Activated CD4-positive, CD25-positive, alpha-beta regulatory T cell (primary cell): ENCODE measurements around the gene MYORG.
"Not testable (repeated sequence)": the region's sequence is repeated elsewhere in the genome, so short reads cannot be mapped to it uniquely, and the experiment has no call there.

ENCODE experiments used
- DNase-seq, 4 experiments: peaks; one replicate each; lab custom pipeline; 2025; lab: John Stamatoyannopoulos, UW

MYORG gene

DNA sequence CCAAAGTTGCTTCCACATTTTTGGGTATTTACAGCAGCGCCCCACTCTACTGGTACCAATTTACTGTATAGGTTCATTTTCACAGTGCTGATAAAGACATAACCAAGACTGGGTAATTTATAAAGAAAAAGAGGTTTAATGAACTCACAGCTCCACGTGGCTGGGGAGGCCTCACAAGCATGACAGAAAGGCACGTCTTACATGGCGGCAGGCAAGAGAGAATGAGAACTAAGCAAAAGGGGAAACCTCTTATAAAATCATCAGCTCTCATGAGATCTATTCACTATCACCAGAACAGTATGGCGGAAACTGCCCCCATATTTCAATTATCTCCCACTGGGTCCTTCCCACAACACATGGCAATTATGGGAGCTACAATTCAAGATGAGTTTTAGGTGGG is 7.9 kb downstream of the MYORG start:
- DNase-seq, result not testable (repeated sequence)

DNA sequence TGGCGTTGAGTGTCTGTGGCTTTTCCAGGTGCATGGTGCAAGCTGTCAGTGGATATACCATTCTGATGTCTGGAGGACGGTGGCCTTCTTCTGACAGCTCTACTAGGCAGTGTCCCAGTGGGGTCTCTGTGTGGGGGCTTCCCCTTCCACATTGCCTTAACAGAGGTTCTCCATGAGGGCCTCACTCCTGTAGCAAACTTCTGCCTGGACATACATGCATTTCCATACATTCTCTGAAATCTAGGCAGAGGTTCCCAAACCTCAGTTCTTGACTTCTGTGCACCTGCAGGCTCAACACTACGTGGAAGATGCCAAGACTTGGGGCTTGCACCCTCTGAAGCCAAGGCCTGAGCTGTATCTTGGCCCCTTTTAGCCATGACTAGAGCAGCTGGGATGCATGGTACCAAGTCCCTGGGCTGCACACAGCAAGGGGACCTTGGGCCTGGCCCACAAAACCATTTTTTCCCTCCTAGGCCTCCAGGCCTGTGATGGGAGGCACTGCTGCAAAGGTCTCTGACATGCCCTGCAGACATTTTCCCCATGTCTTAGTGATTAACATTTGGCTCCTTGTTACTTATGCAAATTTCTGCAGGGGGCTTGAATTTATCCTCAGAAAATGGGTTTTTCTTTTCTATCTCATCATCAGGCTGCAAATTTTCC is 8.8 kb downstream of the MYORG start:
- DNase-seq, result not testable (repeated sequence)

DNA sequence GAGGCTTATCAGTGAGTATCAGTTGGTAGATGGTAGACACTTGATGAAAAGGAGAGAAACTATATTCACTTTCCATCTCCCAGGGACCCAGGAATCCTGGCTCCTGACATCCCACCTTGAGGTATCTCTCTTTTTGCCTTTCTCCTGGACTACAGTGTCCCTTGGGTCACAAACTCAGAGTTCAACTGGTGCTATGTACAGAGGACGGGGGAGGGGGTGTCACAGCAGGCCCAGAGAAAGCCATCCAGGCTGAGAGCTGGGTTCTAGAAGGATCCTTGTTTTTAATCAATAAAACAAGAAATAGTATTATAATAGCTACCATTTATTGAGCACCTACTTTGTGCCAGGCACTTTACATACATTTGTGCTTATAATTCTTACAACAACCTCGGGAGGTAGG is 10.3 kb downstream of the MYORG start:
- DNase-seq, result no peak

DNA sequence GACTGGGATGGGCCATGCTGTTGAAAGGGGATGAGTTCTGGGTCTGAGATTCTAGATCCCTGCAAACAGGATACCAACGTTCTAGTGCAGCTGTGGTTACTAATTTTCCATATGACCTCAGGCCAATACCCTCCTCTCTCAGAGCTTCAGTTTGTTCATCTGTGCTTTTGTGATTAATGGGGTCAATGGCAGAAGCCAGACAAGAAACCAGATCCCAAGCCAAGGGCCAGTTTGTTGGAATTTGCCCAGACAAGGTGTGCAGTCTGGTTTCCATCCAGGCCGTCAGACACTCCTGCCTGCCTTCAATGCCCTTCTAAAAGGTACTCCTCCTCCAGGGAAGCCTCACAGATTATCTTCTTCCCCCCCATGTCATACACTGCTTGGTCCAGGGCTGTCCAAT is 11.4 kb downstream of the MYORG start:
- no peak for DNase-seq

DNA sequence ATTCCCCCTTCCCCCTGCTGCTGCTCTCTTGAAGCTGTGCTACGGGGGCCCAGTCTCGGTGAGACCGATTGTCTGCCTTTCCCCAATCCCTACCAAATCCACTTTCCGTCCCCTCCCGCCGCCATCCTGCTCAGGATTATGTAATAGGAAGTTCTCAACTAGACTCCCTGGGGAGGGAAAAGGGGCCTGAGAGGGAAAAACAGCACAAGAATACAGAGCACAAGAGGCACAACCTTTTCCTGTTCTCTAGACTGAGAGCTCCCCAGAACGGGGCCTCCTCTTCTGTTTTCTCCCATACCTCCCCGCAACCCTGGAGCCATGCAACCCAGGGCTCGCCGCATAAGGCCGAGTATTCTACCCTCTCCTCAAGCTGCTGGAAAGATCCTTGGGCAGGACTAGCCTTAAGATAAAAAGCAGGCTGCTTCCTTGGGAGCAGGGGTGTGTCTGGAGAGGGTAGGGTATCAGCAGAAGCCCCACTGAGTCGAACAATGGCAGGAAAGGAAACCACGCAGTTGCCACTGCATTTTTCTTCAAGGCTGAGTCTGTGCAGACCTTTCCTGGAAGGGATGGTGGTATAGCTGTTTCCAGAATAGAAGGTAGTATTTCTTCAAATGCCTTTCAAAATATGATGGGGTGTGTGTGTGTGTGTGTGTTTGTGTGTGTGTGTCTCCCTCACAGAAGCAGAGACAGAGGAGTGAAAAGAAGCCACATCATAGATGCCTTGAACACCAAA is 12.9 kb downstream of the MYORG start:
- no peak for DNase-seq

DNA sequence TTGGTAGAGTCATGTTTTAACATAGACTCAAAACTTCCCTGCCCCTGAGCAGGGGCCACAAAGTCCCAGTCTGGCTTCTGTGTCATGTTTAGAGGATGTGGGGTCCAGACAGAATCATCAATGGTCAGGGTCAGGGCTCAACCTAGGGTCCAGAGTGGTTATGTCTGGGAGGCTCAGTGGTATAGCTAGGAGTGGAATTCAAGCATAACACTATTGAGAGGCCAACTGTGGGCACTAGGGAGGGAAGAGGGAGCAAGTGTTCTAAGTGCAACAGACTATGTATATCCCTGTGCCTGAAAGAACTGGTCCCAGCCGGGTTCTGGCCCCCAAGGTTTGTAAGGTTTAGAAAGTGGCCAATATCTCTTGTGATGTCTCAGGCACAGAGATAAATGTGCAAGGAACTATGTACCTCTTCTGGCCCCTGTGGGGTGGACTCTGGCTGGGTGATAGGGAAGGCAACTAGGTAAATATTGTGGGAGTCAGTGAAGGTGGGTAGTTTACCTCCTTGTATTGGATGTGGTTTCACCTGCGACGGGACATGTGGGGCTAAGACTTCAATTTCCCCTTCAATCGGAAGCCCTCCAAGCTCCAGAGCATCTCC is 14.0 kb downstream of the MYORG start:
- DNase-seq, result no peak

DNA sequence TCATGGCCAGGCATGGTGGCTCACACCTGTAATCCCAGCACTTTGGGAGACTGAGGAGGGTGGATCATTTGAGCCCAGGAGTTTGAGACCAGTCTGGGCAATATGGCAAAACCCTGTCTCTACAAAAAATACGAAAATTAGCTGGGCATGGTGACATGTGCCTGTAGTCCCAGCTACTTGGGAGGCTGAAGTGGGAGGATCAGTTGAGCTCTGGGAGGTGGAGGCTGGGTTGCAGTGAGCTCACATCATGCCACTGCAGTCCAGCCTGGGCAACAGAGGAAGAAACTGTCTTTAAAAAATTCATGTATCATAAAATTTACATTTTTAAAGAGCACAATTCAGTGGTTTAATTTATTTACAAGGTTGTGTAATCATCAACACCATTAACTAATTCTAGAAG is 23.7 kb downstream of the MYORG start:
- not testable (repeated sequence) for DNase-seq

DNA sequence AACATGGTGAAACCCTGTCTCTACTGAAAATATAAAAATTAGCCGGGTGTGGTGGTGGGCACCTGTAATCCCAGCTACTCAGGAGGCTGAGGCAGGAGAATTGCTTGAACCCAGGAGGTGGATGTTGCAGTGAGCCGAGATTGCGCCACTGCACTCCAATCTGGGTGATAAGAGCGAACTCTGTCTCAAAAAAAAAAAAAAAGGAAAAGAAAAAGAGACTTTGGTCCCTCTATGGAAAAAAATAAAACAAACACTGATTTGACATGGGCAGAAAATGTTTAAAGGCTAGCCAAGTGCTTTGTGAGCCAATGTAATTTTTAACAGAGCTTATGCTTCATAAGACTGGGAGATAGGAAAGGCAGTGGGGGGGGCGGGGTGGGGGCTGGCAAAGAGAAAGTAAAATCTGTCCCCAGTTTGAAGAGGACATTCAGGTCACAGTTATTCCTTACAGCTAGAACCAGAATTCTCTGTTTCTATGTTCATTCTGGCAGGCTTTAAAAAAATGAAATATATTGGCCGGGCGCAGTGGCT is 24.5 kb downstream of the MYORG start:
- DNase-seq, result not testable (repeated sequence)

DNA sequence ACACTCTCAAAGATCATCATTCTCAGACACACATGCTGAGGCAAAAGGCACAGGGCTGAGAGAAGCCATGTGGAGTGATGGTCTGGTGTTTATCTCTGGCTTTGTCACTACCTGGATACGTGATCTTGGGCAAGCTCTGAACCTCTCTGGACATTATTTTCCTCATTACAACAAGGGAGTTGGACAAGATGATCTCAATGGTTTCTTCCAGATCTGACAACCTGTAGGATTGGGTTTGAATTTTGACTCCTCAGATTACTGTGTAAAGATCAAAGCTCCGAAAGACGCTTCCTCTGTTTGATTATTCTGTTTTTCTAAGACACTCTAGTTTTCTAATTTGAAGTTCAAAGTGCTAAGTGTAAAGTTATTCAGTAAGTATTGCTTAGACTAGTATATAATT is 27.4 kb downstream of the MYORG start:
- DNase-seq, result no peak

DNA sequence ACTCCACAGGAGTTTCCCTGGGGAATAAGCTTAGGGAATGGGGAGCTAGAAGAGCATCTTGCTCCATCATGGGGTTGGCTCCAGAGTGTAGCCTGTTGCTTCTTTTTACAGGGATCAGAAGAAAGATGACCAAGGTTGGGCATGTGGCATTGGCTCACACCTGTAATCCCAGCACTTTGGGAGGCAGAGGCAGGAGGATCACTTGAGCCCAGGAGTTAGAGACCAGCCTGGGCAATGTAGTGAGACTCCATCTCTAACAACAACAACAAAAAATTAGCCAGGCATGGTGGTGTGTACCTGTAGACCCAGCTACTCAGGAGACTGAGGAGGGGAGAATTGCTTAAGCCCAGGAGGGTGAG is 28.9 kb downstream of the MYORG start:
- DNase-seq, result no peak

DNA sequence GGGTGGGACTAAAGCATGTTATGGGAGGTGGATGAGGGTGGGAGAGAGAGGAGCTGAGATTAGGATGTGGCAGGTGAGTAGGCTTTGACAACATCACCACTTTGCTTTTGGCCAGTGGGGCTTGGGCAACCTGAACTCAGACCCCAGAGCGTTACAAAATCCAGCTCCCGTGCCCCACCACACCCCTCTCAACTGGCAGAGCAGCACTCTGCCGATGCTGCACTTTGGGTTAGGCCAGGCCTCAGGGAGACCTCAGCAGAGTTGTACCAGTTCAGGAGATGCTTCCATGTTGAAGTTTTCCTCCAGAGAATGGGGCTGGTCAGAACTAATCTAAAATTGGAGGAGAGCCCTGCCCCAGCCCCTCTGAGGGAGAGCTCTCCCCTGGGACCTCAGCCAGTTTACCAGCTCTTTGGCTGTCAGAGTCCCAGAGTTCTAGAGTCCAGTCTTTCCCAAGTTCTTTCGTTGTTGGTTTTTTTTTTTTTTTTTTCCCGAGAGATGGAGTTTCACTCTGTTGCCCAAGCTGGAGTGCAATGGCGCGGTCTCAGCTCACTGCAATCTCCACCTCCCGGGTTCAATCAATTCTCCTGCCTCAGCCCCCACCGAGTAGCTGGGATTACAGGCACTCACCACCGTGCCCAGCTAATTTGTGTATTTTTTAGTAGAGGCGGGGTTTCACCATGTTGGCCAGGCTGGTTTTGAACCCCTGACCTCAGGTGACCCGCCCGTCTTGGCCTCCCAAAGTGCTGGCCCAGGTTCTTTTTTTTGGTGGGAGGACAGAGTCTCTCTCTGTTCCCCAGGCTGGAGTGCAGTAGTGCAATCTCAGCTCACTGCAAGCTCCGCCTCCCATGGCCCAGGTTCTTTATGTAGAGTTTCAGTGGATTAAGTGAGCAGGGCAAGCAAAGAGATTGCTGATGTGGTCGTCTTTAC is 29.6 kb downstream of the MYORG start:
- no peak for DNase-seq

DNA sequence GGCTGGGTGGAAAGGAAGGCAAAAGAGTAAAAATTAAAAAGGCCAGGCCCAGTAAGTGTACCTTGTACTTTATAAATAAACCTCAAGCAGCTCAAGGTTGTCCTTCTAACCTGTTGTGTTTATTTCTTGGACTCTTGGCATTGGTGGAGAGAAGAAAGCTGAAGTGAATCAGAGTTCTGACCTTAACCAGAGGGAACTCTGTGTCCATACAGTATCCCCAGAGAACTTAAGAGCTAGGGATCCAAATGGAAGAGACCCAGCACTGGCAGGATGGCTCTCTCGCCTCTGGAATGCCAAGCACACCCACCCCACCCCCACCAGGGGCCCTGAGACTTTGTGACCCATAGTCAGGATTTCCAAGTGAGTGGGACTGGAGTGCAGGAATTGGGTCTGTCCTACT is 33.1 kb downstream of the MYORG start:
- no peak for DNase-seq

DNA sequence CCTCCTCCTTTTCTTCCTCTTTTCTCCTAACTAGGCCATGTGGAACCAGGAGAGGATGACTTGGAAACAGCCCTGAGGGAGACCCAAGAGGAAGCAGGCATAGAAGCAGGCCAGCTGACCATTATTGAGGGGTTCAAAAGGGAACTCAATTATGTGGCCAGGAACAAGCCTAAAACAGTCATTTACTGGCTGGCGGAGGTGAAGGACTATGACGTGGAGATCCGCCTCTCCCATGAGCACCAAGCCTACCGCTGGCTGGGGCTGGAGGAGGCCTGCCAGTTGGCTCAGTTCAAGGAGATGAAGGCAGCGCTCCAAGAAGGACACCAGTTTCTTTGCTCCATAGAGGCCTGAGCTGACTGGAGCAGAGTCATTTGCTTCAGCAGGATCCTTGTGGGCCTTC is 33.6 kb downstream of the MYORG start:
- DNase-seq, result no peak

DNA sequence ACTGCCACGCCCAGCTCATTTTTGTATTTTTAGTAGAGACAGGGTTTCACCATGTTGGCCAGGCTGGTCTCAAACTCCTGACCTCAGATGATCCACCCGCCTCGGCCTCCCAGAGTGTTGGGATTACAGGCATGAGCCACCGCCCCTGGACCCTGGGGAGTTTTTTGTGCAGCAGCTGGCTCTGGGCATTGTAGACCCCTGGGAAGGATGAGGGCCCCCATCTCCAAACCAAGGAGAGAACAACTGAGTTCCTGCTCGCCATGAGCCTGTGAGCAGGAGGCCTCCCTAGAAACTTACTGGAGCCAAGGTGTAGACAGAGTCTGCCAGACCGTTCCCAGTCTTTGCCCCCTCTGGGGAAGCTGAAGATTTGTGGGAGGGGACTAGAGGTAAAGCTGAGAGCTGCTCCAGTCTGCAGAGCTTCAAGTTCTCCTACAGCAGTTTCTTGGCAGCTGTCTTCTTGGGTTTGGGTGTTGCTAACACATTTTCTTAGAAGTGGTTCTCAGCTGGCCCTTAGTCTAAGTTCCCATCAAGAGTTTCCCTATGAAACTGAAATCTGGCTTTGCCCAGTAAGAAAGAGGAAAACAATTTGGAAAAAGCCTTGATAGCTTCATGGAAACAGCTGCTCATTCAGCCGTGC is 34.9 kb downstream of the MYORG start:
- DNase-seq, result no peak

DNA sequence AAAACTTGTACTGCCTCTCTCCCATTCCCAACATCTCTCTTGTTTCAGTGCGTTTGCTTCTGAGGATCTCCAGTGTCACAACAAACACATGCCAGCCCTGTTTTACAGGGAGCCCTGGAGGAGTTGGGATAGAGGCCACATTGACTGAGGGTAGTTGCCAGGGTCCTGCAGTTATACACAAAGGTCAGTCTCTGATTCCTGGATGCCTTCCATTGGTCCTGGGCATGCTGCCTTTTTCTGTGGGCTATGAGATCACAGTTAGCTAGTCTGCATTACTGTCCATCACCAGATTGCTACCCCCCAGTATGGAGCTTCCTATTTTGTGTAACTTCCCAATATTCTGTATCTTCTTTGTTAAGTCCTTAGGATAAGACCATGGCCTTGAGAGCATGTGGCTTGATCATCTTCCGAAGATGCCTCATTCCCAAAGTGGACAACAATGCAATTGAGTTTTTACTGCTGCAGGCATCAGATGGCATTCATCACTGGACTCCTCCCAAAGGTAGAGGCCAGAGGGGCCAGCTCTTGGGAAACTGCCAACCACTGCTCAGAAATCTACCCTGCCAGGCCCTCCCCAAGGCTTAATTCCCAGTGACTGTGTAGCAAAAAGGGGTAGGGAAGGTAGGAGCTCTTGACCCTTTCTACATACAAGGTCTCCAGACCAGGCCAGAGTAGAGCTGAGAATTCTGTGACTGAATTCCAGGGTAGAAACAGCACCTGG is 37.9 kb downstream of the MYORG start:
- no peak for DNase-seq

DNA sequence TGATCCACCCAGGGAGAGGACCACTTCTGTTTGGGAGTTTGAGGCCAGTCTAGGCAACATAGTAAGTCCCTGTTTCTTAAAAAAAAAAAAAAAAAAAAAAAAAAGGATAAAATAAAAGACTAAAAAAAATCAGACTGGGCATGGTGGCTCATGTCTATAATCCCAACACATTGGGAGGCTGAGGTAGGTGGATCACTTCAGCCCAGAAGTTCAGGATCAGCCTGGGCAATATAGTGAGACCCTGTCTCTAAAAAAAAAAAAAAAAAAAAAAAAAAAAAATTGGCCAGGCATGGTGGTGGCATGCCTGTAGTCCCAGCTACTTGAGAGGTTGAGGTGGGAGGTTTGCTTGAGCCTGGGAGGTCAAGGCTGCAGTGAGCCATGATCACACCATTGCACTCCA is 38.6 kb downstream of the MYORG start:
- DNase-seq, result not testable (repeated sequence)

DNA sequence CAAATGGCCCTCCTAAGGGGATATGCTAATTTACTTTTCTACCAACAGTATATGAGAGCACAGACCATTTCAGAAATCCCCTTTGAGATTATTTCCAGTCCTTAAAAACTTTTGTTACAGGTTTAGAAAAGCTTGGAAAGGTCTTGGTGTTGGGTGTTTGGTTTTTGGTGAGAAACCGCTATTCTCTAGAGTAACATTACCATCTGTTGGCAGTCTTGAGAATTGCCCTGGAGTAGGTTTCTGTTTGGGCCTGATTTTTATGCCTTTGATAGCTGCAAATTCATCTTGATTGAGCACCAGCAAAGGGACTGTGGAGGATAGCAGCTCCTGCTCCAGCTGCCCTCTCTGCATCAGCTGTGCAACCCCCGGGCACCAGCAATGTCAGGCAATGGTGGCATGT is 39.3 kb downstream of the MYORG start:
- DNase-seq, result no peak

DNA sequence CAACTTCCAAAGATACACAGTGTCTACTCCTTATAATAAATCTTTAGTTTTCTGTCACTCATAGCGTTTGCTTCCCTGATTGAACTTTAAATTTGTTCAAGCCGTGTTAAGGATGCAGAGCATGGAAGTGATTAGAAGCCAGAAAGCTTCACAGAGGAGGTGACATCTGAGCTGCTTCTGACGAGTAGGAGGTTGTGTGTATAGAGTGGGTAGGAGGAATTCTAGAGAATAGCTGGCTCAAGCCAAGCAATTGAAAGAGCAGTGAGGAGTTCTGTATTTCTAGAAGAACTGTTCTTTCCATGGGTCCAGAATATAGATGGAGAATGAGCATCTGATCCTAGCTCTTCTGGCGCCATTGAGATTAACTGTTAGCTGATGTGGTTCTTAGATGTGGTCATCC is 41.3 kb downstream of the MYORG start:
- DNase-seq, result no peak

DNA sequence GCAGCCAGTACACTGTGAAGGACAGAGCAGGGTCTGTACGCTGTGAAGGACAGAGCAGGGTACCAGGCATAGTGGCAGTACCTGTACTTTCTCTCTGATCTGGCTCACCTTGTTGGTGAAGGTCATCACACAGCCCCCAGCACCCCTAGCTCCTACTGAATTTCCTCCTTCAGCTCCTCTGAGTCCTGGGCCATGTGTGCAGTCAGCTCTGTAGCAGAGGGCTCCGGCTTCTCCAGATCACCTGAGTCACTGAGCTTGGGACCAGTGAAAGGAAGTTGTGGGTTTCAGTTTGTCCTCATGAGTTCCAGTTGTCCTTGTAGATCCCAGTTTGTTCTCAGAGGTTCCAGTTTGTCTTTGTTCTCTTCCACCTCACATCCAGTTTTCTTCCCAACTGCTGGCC is 41.8 kb downstream of the MYORG start:
- DNase-seq, result no peak

DNA sequence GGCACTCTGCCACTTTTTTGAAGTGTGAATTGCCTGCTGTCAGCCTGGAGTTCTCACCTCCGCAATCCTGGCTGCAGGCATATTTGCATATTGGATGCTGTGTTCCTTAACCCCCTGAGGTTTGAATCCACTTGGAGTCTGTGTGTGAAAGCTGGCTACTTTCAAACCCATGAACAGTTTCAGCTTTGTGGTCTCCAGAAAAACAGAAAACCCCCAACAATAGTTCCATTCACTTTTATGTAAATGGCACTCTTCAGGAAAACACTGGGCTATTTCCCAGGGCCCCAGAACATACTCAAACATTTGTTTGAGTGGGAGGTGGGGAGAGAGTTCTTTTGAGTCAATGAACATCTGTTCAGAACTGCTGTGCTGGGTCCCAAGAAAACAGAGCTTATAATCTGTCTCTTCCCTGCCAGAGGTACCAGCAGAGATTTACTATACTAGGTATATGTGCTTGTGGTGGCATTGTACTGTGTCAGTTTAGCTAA is 42.3 kb downstream of the MYORG start:
- no peak for DNase-seq

DNA sequence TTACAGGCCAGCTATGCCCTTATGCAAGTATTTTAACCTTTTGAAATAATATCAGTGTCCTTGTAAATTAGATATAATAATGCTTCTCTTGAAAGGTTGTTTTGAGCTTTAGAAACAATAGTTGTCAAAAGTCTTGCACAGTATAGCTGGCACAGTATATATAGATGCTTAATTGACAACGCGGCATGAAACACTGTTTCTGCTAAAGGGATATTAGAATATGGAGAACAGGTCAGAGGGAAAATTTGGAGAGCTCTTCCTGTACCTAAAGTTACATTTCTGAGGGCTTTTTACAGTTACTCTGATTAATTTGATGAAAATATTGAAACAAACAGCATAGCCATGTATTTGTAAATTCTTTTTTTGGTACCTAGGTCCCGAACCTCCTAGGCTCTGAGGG is 42.9 kb downstream of the MYORG start:
- DNase-seq, result no peak
